Loucy (cell line): ENCODE results near the gene PCDHGB4.
"Not testable (repeated sequence)": the region's sequence is repeated elsewhere in the genome, so short reads cannot be mapped to it uniquely, and the experiment has no call there.

Experiments
- H2AFZ ChIP-seq: fragments of 200-600 bp; sonication (generic); 2 replicates; pipeline ENCODE4 v1.6.0; 2016; ENCODE audit warnings: antibody characterized with exemption, mild to moderate bottlenecking, low read length, moderate library complexity
- H3F3A ChIP-seq: fragments of 200-600 bp; 2 replicates; pipeline ENCODE4 v1.6.0; 2016; ENCODE audit warnings: antibody characterized with exemption, low read depth, mild to moderate bottlenecking
- H3K27me3 ChIP-seq: fragments of 200-600 bp; sonication (generic); 2 replicates; pipeline ENCODE4 v1.6.1; 2014; ENCODE audit warnings: low read length, mild to moderate bottlenecking; ENCODE audit not compliant: insufficient read depth, poor library complexity, severe bottlenecking
- H3K36me3 ChIP-seq: fragments of 200-600 bp; sonication (generic); 2 replicates; pipeline ENCODE4 v1.6.1; 2016; ENCODE audit warnings: low read length; ENCODE audit not compliant: insufficient read depth
- H3K4me1 ChIP-seq: fragments of 200-600 bp; sonication (generic); 2 replicates; pipeline ENCODE4 v1.5.1; 2014; ENCODE audit warnings: low read length, mild to moderate bottlenecking; ENCODE audit not compliant: insufficient read depth, poor library complexity, severe bottlenecking
- H3K4me2 ChIP-seq: fragments of 200-600 bp; sonication (generic); 2 replicates; pipeline ENCODE4 v1.6.0; 2014; ENCODE audit warnings: antibody characterized with exemption, low read length, low read depth, mild to moderate bottlenecking; ENCODE audit not compliant: poor library complexity, severe bottlenecking
- H3K4me3 ChIP-seq: fragments of 200-600 bp; sonication (generic); 2 replicates; pipeline ENCODE4 v1.5.1; 2014; ENCODE audit warnings: low read length, mild to moderate bottlenecking, mixed read lengths; ENCODE audit not compliant: poor library complexity, severe bottlenecking
- H3K79me2 ChIP-seq: fragments of 200-600 bp; sonication (generic); 2 replicates; pipeline ENCODE4 v1.6.1; 2014; ENCODE audit warnings: low read length; ENCODE audit not compliant: insufficient read depth
- H3K9ac ChIP-seq: fragments of 200-600 bp; sonication (generic); 2 replicates; pipeline ENCODE4 v1.6.0; 2014; ENCODE audit warnings: mild to moderate bottlenecking, low read depth, low read length, moderate library complexity; ENCODE audit not compliant: poor library complexity, severe bottlenecking
- H3K9me2 ChIP-seq: fragments of 200-600 bp; sonication (generic); replicated peaks from 2 replicates; pipeline ENCODE4 v1.6.1; 2016; ENCODE audit warnings: low read depth, low read length, mixed read lengths
- H3K9me3 ChIP-seq: fragments of 200-600 bp; sonication (generic); 2 replicates; pipeline ENCODE4 v1.6.1; 2014; ENCODE audit warnings: mild to moderate bottlenecking, antibody characterized with exemption, low read length, low read depth; ENCODE audit not compliant: insufficient read depth
- H4K20me1 ChIP-seq: fragments of 200-600 bp; sonication (generic); 2 replicates; pipeline ENCODE4 v1.6.0; 2014; ENCODE audit warnings: antibody characterized with exemption, low read length, mild to moderate bottlenecking; ENCODE audit not compliant: insufficient read depth, poor library complexity, severe bottlenecking
- EZH2phosphoT487 ChIP-seq: fragments of 200-600 bp; IDR thresholded peaks from 2 replicates; pipeline ENCODE4 v1.6.1; 2018; ENCODE audit warnings: antibody characterized with exemption, mild to moderate bottlenecking, moderate library complexity, borderline replicate concordance
- TF ChIP-seq, protein P1 (sequence below): fragments of 200-600 bp; sonication (generic); conservative IDR thresholded peaks from 2 replicates; pipeline ENCODE4 v1.5.1; 2014; ENCODE audit warnings: mild to moderate bottlenecking, antibody characterized with exemption, low read length

Gene PCDHGB4

DNA sequence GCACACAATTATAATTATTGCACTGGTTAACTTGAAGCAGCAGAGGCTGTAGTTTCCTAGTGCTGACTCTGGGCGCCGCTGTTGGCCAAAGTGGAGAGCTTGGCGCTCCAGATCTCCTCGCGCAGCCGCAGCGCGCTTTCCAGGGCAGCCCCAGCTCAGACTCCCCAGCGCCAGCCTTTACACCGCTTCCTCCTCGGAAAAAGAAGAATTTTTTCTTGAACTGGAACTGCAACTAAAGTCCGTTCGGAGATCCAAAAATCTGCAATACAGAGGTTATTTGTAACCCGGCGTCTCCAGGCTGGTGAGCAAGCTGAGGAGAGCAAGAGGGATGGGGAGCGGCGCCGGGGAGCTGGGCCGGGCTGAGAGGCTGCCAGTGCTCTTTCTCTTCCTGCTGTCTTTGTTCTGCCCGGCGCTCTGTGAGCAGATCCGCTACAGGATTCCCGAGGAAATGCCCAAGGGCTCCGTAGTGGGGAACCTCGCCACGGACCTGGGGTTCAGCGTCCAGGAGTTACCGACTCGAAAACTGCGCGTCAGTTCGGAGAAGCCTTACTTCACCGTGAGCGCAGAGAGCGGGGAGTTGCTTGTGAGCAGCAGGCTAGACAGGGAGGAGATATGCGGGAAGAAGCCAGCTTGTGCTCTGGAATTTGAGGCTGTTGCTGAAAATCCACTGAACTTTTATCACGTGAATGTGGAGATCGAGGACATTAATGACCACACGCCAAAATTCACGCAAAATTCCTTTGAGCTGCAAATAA is at the start of gene PCDHGB4:
PCDHGB4 (plus strand) TSS at position 142 of the 755 bp plus-strand sequence; CDS start at position 329, 187 bp downstream.
- not testable (repeated sequence) for H3K9ac ChIP-seq, H3K79me2 ChIP-seq, H3F3A ChIP-seq, H3K9me2 ChIP-seq, H3K4me1 ChIP-seq, H3K4me2 ChIP-seq, H3K4me3 ChIP-seq, H3K27me3 ChIP-seq, H3K9me3 ChIP-seq, H2AFZ ChIP-seq, H3K36me3 ChIP-seq, H4K20me1 ChIP-seq

DNA sequence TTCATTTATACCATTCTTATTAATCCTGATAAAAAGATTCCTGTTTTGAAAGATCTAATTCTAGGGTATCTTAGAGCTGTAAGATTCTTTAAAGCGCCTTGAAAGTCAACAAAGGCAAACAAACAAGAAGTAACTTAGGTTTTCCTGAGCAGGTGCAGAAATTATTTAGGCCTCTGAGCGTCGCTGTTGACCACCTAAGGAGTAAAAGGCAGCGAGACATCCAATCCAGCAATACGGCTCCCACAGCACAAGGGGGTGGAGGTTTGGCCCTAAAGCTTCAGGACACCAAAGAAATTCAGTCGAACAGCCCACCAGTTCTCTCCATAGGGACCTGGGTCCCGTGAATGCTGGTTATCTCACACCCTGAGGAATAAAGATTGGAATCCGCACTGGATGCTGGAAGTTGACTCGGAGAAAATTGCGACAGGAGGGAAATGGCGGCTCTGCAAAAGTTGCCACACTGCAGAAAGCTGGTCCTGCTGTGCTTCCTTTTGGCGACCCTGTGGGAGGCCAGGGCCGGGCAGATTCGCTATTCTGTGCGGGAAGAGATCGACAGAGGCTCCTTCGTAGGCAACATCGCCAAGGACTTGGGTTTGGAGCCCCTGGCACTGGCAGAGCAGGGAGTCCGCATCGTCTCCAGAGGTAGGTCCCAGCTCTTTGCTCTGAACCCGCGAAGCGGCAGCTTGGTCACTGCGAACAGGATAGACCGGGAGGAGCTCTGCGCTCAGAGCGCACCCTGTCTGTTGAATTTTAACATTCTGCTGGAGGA is 48.8 kb upstream of the PCDHGB4 start, which contains the start of gene PCDHGA2:
PCDHGA2 (plus strand) TSS at position 223 of the 769 bp plus-strand sequence.
- H3K36me3 ChIP-seq = no peaks in the 10 kb centered on the region
- H3K9me2 ChIP-seq = no peaks in the 10 kb centered on the region
- no peaks in the 10 kb centered on the region for H3K27me3 ChIP-seq
- no peaks in the 10 kb centered on the region for H3F3A ChIP-seq
- H4K20me1 ChIP-seq = no peaks in the 10 kb centered on the region
- no peak for TF ChIP-seq EZH2phosphoT487
- TF ChIP-seq, protein P1, sequence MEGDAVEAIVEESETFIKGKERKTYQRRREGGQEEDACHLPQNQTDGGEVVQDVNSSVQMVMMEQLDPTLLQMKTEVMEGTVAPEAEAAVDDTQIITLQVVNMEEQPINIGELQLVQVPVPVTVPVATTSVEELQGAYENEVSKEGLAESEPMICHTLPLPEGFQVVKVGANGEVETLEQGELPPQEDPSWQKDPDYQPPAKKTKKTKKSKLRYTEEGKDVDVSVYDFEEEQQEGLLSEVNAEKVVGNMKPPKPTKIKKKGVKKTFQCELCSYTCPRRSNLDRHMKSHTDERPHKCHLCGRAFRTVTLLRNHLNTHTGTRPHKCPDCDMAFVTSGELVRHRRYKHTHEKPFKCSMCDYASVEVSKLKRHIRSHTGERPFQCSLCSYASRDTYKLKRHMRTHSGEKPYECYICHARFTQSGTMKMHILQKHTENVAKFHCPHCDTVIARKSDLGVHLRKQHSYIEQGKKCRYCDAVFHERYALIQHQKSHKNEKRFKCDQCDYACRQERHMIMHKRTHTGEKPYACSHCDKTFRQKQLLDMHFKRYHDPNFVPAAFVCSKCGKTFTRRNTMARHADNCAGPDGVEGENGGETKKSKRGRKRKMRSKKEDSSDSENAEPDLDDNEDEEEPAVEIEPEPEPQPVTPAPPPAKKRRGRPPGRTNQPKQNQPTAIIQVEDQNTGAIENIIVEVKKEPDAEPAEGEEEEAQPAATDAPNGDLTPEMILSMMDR = no peak
- H3K9me3 ChIP-seq = no peaks in the 10 kb centered on the region
- H2AFZ ChIP-seq = no peak within 1 kb of the TSS
- H3K79me2 ChIP-seq = no peaks in the 10 kb centered on the region
- H3K9ac ChIP-seq = no peak within 1 kb of the TSS
- H3K4me2 ChIP-seq = no peak within 1 kb of the TSS
- no peaks in the 10 kb centered on the region for H3K4me1 ChIP-seq
- H3K4me3 ChIP-seq = no peak within 1 kb of the TSS

DNA sequence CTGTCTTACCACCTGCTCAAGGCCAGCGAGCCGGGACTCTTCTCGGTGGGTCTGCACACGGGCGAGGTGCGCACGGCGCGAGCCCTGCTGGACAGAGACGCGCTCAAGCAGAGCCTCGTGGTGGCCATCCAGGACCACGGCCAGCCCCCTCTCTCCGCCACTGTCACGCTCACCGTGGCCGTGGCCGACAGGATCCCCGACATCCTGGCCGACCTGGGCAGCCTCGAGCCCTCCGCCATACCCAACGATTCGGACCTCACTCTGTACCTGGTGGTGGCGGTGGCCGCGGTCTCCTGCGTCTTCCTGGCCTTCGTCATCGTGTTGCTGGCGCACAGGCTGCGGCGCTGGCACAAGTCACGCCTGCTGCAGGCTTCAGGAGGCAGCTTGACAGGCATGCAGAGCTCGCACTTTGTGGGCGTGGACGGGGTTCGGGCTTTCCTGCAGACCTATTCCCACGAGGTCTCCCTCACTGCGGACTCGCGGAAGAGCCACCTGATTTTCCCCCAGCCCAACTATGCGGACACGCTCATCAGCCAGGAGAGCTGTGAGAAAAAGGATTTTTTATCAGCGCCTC is 46.6 kb upstream of the PCDHGB4 start:
- not testable (repeated sequence) for H3K9me2 ChIP-seq, H3K4me2 ChIP-seq, H3K9me3 ChIP-seq, H2AFZ ChIP-seq, H3K27me3 ChIP-seq, H3K9ac ChIP-seq, H3K36me3 ChIP-seq, H3K79me2 ChIP-seq, H4K20me1 ChIP-seq, H3K4me3 ChIP-seq, H3F3A ChIP-seq, H3K4me1 ChIP-seq

GRCh38 chr5:141342773-141343172 is 44.7 kb upstream of the PCDHGB4 start:
- Histone ChIP-seq H4K20me1 (no peaks in the 10 kb centered on the region), H3K9ac (no peak overlapping the region), H3K4me1 (no peaks in the 10 kb centered on the region), H3K79me2 (no peaks in the 10 kb centered on the region), H3K27me3 (no peaks in the 10 kb centered on the region), H3K4me2 (no peak overlapping the region), H3K9me3 (no peaks in the 10 kb centered on the region), H3F3A (no peaks in the 10 kb centered on the region), H3K4me3 (no peak overlapping the region), H2AFZ (no peak overlapping the region), H3K36me3 (no peaks in the 10 kb centered on the region), H3K9me2 (no peaks in the 10 kb centered on the region)
- no peak for TF ChIP-seq EZH2phosphoT487
- TF ChIP-seq, protein P1 = no peak
